ENCODE measurements around the gene C2CD4A. TPM values are rescaled to one million over a fixed set of nuclear protein-coding genes. Genes with fewer than 3 reads are reported as not detected.

C2CD4A gene
- total RNA-seq, result 4.2 and 5.2 TPM in 2 replicates

GRCh38 chr15:62066663-62067447 lies at the start of gene C2CD4A:
Gene C2CD4A, plus strand, starts transcription at chr15:62066977. Its CDS starts 637 bp downstream, at chr15:62067614.

GRCh38 chr15:62060113-62060895 lies 6.5 kb upstream of the C2CD4A start, which contains the start of gene VPS13C:
Gene VPS13C, minus strand, starts transcription at chr15:62060447. Its CDS starts 73 bp downstream, at chr15:62060374.

Other genes with a start within 250 kb of the C2CD4A start
- 95.1 and 104 TPM in 2 replicates for gene VPS13C, start 6.5 kb upstream of the C2CD4A start, total RNA-seq
- 65.3 and 94.7 TPM in 2 replicates for gene C2CD4B, start 98.3 kb downstream of the C2CD4A start, total RNA-seq